HG02840 (cell line): ENCODE measurements around the gene PKDCC.
"Not testable (repeated sequence)": the region's sequence is repeated elsewhere in the genome, so short reads cannot be mapped to it uniquely, and the experiment has no call there.

ENCODE experiments used
- ATAC-seq: cut with Tn5 transposase; IDR thresholded peaks from one replicate; pipeline ENCODE4 v1.9.1; 2021; ENCODE audit warnings: mild to moderate bottlenecking, moderate library complexity, moderate number of reproducible peaks; ENCODE audit not compliant: unreplicated experiment, low FRiP score

Gene PKDCC

DNA sequence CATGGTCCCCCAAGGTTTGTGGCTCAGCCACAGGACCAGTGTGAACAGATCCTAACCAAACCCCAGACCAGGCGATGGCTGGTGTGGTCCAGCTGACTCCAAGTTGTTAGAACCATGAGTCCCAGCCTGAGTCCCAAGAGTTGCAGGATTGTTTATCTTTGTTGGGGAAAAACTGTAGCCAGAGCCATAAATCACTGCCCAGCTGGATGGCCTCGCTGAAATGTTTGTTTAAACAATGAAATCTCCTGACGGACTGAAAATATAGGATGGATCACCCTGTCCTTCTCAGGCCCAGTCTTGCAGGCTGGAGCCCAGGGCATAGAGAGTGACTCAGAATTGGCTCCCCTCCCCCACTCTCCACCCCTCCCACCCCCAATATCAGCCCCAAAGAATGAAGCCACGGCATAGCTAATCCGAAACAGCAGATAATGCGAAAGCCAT lies 36.4 kb downstream of the PKDCC start:
- no peak for ATAC-seq

DNA sequence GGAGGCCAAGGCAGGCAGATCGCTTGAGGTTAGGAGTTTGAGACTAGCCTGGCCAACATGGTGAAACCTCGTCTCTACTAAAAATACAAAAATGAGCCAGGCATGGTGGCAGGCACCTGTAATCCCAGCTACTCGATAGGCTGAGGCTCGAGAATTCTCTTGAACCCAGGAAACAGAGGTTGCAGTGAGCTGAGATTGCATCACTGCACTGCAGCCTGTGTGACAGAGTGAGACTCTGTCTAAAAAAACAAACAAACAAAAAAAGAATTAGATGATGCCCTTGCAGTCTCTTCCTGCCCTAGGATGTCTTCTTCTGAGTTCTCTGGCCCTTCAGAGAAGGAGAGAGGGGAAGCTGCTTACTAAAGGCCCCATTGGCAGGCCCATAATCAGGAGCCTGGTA lies 37.2 kb downstream of the PKDCC start:
- not testable (repeated sequence) for ATAC-seq

DNA sequence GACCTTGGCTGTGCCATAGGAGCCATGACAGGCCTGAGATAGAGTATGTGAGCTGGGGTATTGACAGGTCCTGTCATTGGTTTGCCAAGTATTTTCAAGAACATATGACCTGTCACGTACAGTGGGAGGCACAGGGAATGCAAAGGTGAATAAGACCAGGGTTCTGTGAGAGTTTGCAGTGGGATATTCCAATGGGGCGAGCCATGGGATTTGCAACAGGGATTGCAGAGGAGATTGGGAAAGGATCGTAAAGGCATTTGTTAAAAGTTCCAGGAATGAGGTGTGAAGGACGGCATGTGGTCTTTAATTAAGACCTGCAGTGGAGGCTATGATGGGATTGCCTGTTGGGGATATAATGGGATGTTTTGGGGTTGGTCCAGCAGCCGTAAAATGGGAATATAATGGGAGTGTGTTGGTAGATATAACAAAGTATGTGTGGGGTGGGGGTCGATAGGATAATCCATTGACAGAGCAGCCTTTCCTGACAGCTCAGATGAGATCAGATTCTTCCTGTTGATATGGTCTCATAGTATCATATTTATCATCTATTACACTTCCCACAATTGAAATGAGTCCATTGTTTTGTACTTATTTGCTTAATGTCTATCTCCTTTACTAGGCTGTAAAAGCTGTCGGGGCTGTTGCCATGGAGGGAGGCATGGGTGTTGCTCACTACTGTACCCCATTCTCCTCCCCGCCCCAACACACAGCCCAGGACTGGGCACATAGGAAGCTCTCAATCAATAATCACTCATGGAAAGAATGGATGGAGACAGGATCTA lies 38.1 kb downstream of the PKDCC start:
- ATAC-seq: no peak

DNA sequence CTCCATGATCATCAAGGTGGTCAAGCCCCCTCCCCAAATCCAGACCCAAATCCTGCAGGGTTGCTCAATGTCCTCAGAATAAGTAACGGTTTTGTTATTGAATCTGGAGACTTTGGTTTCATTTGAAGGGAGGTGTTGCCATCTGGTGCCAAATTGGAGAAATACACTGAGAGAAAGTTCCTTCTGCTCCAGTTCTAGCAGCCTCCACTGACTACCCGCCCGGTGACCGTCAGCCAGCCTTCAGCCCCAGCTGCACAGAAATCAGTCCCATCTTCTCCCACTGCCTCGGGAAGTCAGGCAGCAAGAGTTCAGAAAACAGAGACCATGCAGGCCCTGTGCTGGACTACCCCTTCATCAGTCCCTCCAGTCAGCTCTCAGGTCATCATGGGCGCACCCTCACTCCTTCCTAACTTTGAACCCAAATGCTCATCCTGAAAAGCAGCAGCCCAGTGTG lies 38.7 kb downstream of the PKDCC start:
- ATAC-seq: no peak

DNA sequence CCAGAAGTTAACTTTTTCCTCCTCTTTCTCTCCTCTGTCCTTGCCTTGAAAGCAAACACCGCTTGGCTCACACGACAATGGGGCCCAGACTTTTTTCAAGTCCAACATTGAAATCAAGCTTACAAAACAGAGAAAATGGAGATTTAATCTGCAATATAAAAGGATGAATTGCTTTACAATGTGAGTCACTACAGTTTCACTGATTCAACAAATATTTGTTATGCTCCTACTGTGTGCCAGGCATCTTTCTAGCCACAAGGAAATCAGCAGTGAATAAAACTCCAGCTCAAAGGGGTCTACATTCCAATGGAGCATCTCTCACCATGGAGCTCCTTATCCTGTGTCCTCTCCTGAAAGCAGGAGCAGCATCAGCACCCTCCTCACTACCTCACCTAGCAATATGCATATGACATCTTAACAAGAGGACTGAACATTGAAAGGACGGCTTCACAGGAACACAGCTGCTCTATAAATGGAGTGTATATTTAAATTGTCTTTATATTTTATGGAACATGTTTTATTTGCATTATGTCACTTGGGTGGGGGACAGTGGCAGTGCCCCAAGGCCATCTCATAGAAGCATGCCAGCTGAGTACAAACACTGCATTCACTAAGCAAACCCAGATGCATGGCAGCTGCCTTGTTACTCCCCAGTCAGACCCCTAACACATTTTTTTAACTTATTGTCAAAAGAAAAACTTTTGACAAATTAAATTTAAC lies 39.5 kb downstream of the PKDCC start:
- ATAC-seq: no peak

DNA sequence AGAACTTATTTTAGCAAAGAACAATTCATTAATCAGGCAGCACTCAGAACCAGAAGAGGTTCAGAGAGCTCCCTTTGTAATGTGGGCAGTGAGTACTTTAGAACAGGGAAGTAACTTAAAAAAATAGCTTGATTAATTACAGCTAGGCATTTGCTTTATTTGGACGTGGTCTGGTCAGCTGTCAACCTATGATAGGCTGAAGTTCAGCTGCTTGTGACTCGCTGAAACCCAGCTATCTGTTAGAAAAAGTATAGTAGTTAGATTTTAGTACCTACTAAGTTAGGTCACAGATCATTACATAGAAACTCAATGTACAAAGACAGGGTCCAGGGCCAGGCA lies 40.0 kb downstream of the PKDCC start:
- no peak for ATAC-seq

DNA sequence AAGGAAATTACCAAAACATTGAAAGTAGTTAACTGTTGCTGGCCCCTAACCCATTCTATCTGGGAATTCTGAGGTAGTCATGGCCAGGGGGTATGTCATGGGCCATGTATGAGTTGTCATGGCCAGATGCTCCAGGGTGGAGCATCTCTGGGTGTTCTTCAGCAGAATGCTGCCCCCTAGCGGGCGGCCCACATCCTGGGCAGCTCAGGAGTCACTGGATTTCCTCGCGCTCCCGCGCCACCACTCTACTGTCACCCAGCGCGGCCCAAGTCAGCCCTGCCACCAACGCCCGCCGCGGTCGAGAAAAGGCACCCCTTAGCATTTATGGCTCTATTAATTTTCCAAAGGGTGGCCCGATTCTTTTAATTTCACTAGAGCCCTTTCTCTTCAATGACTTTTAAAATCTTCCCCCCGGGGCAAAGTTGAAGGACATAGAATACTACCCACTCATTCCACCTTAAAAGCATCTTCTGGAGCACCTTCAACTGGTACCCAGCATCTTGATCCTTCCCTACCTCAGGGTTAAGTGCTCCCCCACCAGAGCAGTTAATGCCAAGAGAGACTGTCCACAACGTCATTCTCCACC lies 41.6 kb downstream of the PKDCC start:
- ATAC-seq: peak; percentile 74

DNA sequence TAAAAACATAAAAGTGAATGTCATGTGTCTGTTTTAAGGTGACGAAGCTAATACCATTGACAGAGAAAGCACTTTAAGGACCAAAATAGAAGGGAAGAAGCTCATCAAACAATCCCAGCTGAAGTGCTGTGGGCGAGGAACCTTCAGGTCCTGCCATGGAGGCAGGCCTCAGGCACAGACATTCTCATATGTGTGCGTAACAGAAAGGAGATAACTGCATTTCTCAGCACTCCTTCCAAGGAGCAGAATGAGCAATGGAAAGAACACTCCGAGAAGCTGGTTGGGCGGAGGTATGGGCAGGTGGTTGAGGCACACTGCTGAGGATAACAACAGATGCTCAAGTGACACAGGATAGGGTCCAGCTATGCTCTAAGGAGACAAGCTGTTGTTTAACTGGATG lies 42.4 kb downstream of the PKDCC start:
- ATAC-seq: no peak

DNA sequence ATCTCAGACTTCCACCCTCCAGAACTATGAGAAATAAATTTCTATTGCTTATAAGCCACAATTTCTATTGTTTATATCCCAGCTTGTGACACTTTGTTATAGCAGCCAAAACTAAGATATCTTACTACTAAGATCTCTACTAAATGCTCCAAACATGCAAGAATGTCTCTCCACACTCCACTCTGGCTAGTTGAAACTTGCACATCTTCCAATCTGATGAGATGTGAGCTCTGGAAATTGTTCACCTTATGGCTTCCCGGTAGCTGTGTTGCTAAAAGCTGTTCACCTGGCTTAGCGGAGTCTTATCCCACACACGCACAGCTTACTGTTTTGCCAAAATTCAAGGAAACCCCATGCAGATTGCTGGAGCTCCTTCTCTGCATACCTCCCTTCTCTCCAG lies 43.9 kb downstream of the PKDCC start:
- no peak for ATAC-seq

DNA sequence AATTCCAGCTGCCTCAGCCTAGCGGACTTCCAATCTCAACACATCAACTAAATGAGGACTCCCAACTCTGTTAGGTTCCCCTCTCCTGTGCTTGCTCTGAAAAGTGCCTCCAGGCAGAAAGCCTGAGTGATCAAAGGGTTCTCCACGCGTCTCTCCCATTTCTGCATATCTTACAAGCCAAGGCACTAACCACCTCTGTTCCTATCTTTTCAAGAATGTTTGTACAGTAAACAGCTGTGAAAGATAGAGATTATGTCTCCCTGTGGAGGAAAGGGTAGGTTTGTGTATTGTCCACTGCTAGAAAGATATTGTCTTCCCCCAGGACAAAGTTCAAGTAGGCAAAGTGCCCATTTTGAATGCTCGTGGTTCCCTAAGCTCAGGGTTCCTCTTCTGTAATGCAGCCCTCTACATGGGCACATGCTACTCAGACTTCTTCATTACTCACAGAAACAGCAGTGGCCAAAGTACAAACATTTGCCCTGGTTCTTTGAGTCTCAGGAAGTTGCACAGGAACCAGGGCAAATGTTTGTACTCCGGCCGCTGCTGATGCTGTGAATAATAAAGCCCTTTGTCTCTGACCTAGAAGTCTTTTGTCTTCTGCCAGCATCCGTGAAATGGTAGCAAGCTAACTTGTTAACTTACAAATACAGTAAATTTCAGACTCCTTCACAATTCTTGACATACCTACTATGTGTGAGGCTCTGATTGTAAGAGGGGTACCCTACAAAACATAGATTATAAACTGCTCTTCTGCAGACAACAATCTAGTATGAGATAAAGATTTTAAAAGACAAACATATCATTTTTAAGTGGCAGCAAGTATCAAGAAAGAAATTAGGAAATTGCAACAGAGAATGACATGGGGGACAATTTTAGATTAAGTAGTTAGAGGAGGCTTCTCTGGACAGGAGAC lies 44.5 kb downstream of the PKDCC start:
- ATAC-seq: no peak

DNA sequence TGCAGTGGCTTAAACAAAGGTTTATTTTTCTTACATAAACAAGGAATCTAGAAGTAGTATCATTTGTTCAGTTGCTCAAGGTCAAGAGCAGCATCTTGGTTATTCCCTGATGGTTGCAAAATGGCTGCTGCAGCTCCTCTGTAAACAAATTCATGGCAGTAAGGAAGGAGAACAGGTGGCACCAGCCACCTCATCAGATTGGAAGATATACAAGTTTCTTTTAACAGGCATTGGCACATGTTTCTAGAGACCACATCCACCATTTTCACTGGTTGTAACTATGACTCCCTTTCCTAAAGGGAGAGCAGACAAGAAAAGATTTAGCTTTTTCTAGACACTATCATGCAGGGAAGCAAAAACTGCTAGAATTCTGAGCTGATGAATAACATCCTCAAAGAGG lies 46.3 kb downstream of the PKDCC start:
- no peak for ATAC-seq

DNA sequence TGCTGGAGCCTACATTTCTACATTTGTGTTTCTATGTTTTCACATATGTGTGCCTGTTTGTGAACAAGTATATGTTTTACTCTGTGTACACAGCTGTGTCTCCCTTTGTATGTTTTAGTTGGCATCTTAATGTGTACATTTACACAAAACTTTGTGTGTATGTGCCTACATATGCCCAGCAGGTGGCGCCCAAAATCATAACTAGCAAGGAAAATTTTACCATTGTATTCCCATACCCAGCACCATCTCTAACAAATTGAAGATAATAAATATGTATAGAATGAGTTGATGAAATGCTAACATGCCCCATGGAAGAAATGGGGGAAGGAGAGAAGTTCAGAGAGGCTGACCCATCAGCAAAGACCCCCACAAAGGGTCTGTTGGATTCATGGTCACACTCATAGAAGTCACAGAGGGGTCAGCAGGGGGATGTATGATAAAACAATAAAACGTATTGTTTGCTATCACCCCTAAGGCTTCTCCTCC lies 48.1 kb downstream of the PKDCC start:
- no peak for ATAC-seq

DNA sequence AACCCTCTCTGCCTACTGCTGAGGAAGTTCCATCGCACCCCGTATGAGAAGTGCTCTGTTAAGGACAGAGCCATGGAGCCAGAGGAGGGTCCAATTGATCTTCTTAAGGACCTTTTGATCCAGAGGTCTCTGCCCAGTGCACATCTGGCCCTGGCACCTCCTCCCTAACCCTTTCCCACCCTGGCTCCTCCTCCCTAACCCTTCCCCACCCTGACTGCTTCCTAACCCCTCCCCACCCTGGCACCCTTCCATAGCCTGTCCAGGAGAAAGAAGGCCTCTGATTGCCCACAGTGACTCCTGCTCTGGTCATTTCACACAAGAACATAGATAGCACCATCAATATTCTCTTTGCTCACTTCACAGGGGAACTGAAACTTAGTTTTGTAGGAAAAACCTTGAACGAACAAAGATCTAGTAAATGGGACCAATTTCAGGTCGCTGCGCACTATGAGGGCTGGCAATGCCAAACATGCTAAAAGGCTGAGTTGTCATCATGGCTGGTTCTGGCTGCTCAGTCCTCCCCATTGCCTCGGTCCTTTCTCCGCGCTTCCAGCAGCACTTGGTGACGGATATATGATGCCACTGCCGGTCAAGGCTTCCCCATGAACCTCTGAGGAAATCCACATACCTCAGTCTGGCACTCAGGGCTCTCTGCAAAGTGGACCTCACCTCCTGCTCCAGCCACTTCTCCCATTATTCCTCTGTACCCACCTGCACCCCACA lies 49.2 kb downstream of the PKDCC start:
- ATAC-seq: no peak

DNA sequence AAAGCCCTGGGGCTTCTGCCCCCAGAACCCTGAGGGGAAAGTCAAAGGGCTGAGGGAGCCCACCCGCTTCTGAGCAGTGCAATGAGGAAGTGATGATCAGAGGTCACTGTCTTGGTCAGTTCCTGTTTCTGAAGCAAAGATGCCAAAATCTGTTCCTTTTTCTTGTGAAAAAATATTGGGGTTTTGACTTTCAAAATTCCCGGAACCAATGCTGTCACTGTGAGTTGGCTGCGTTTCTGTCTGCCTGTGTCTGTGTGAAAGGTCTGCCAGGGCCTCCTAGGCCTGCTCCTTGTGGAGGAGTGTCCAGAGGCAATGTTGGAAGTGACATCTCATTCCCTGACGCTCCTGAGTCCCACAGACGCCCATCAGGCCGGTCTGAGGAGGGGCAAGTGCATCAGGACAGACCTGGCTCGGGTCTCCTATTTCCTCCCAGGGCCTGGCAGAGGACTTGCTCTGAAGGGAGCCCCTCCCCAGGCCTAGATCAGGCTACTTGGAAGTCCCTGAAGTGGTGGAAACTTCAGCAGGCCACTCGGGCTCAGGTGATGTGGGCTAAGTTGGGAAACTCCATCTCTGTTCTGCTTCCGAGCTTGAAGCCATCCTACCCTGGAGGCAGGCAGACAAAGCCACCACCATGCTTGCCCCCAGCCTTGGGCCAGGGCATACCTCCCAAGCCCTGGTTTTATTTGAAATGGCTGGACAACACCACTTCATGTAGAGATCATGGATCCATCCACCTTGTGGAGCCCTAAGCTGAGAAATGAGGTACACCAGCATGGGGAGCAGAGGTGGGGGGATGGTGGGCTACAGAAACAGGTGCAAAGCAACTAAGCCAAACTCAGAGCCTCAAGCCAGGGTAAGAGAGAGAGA lies 51.0 kb downstream of the PKDCC start:
- no peak for ATAC-seq

DNA sequence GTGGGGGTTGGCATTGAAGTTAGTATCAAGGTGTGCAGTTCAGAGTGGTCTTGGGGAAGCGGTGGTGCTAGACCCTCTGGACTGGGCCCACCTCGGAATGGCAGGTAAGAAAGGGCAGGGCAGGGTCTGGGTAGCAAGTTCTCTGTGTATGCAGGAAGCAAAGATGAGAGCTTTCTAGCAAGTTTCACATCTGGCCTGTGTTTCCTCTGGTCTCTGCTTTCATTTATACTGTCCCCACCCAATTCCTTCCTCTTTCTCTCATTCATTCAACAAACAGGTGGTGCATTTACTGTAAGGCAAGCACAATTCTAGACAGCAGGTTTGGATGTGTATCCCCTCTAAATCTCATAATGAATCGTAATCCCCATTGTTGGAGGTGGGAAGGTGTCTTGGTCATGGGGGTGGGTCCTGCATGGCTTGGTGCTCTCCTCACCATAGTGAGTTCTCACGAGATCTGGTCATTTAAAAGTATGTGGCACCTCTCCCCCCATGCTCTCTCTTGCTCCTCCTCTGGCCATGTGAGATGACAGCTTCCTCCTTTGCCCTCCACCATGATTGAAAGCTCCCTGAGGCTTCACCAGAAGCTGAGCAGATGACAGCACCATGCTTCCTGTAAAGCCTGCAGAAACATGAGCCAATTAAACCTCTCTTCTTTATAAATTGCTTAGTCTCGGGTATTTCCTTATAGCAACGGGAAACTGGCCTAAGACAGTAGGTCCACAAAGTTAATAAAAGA lies 51.8 kb downstream of the PKDCC start:
- ATAC-seq: no peak

DNA sequence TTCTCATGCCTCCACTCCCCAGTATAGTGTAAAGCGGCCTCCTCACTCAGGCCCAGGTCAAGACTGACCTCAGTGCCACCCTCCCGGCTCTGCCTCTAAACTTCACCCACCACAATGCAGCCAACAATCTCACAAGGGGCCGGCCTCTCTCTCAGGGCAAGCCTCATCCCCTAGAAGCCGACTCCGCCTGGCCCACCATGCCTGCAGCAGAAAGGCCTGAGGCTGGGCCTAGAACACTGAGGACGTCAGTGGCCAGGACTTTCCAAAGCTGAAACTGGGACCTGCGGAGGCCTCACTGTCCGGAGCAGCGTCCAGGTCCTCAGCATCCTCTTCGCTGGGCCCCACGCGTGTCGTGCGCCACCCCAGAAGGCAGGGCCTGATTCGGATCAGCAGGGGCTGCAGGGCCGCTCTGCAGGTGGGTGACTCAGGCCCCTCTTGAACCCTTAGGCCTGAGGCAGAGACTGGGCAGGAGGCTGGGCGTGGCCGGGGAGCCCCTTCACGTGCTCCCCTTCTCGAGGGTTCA lies 52.9 kb downstream of the PKDCC start:
- no peak for ATAC-seq

DNA sequence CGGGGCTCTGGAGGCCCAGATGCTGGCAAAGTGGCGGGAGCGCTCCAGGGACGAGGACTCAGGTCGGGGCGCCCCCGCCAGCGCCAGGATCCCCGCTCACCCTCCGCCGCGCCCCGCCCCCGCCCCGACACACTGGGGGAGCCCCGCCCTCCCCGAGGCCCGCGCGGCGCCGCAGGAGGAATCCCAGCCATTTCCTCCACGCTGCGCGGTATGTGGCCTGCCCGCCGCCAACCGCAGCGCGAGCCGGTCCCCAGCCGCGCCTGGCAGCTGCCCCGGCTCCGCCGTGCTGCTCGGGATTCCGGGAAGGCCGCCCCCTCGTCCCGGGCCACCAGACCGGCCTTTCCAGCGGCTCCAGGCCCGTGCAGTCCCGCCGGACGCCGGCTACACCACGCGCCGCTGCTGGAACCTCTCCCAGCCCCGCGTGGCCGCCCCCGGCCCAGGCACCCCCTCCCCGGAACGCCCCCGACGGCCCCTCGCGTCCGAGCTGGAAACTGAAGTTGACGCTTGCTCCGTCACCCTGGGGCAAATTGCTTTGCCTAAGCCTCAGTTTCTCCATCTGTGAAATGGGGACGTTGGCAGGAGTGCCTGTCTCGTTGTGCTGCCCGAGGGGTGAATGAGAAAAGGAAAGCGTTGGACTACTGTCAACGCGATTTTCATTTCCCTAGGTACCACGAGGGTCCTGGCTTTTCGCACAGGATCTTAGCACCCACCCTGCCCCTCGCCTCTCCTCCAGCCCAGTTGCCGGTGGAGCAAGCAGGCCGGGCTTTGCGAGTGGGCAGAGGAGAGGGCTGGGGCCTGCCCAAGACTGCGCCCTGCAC lies 53.6 kb downstream of the PKDCC start:
- ATAC-seq: peak; percentile 2
